ENCODE data around the gene GLIPR2. TPM values are rescaled to one million over a fixed set of nuclear protein-coding genes. Genes with fewer than 3 reads are reported as not detected.

The GLIPR2 gene
- total RNA-seq, 1 donor from 2014 or later, result 54.4 TPM

DNA sequence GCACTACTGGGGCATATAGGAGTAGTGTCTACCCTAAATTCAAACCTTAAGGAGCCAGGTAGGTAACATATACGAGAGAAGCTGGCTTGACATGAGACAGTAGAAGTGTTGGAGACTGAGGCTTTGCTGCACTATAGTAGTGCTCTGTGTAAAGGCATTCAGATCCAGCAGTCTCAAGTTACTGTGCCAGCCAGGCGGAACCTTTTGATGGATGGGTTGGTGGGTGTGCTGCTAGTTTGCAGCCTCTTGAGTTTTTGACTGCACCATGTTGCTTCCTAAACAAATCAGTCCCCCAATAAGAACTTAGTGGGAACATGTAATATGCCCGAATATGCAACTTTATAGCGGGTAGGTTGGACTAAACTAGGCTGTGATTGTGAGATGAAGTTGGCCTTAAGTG, 55.7 kb downstream of the GLIPR2 start:
- Histone ChIP-seq H3K4me1 (peaks cover 4 to 31% of the 10 kb centered on the region in 2 donors), H3K27me3 (no peaks in the 10 kb centered on the region), H3K9me3 (no peaks in the 10 kb centered on the region), H3K4me3 (peak overlapping the region; percentile 86 to 99), H3K36me3 (peaks cover 0 to 3% of the 10 kb centered on the region in 2 donors), H3K27ac (no peak overlapping the region)
- no peak for DNase-seq (ENCODE audit: low spot score in 2 of 2)
- TF ChIP-seq, protein P1, sequence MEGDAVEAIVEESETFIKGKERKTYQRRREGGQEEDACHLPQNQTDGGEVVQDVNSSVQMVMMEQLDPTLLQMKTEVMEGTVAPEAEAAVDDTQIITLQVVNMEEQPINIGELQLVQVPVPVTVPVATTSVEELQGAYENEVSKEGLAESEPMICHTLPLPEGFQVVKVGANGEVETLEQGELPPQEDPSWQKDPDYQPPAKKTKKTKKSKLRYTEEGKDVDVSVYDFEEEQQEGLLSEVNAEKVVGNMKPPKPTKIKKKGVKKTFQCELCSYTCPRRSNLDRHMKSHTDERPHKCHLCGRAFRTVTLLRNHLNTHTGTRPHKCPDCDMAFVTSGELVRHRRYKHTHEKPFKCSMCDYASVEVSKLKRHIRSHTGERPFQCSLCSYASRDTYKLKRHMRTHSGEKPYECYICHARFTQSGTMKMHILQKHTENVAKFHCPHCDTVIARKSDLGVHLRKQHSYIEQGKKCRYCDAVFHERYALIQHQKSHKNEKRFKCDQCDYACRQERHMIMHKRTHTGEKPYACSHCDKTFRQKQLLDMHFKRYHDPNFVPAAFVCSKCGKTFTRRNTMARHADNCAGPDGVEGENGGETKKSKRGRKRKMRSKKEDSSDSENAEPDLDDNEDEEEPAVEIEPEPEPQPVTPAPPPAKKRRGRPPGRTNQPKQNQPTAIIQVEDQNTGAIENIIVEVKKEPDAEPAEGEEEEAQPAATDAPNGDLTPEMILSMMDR (IDR thresholded peaks at IDR 0.05), result no peak
- intact Hi-C loops (cut with DNase I), result loop anchor here (10.0 kb wide), 1 partner anchor 133 kb away; no protein-coding TSS in a partner anchor

DNA sequence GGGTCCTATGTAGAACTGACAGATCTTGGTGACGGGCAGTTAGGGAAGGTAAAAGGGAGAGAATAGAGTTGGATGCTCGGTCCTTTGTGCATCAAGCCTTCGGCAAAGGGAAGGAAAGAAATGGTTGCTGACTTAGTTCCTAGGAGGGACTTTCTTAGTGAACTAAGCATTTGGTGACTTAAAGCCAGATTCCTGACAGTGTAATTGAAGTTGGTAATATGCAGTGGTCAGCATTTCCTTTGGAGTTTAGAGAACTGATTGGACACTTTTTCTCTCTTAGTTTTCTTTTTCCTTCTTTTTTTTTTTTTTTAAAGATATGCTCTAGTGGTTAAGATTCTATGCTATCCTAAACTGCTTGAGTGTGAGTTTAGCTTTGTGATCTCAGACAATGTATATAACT, 56.5 kb downstream of the GLIPR2 start:
- no peak overlapping the region for H3K27ac ChIP-seq
- intact Hi-C loops (cut with DNase I), result loop anchor here (10.0 kb wide), 1 partner anchor 132 kb away; no protein-coding TSS in a partner anchor

DNA sequence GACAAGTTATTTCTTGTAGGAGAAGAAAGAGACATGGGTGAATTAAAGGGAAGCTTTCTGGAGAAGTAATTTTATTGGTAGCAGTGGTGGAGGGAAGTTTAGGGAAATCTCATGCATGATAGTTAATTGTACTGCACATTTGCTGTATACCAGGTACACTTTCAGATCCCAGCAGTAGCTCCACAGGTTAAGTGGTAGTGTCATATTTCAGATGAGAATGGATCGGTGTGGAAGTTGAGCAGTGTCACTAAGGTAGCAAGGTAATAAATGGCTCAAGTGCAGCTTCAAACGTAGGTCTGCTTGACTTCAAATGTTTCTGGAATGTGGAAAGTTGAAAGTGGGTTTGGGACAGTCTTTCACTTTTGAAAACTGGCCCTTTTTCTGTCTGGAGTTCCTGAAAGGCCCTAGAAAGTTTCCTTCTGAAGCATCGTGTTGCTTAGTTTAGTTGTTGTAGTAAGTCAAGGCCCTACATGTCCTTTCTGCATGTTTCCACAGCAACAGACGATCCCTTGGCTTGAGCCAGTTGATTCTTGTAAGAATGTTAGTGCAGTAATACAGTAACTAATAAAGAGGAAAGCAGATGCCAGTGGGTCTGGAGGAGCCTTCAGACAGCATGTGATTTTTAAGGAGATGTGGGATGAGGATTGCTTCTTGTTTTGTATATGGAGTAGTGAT, 57.9 kb downstream of the GLIPR2 start:
- no peak for DNase-seq (ENCODE audit: low spot score in 2 of 2)
- Histone ChIP-seq H3K27me3 (no peaks in the 10 kb centered on the region), H3K36me3 (peaks cover 20 to 24% of the 10 kb centered on the region in 2 donors), H3K9me3 (no peaks in the 10 kb centered on the region), H3K4me1 (peaks cover 4 to 31% of the 10 kb centered on the region in 2 donors), H3K4me3 (no peak overlapping the region), H3K27ac (no peak overlapping the region)
- intact Hi-C loops (cut with DNase I), result loop anchor here (10.0 kb wide), 1 partner anchor 130 kb away; no protein-coding TSS in a partner anchor
- TF ChIP-seq, protein P1 (IDR thresholded peaks at IDR 0.05), result no peak

More for the DNA sequence above, 56.5 kb downstream of the GLIPR2 start:
- no peak for DNase-seq (ENCODE audit: low spot score in 2 of 2)
- peak overlapping the region; percentile 86 to 99 for H3K4me3 ChIP-seq
- peaks cover 4 to 31% of the 10 kb centered on the region in 2 donors for H3K4me1 ChIP-seq
- TF ChIP-seq, protein P1 (IDR thresholded peaks at IDR 0.05), result no peak
- peaks cover 6 to 10% of the 10 kb centered on the region in 2 donors for H3K36me3 ChIP-seq
- no peaks in the 10 kb centered on the region for H3K9me3 ChIP-seq
- no peaks in the 10 kb centered on the region for H3K27me3 ChIP-seq

DNA sequence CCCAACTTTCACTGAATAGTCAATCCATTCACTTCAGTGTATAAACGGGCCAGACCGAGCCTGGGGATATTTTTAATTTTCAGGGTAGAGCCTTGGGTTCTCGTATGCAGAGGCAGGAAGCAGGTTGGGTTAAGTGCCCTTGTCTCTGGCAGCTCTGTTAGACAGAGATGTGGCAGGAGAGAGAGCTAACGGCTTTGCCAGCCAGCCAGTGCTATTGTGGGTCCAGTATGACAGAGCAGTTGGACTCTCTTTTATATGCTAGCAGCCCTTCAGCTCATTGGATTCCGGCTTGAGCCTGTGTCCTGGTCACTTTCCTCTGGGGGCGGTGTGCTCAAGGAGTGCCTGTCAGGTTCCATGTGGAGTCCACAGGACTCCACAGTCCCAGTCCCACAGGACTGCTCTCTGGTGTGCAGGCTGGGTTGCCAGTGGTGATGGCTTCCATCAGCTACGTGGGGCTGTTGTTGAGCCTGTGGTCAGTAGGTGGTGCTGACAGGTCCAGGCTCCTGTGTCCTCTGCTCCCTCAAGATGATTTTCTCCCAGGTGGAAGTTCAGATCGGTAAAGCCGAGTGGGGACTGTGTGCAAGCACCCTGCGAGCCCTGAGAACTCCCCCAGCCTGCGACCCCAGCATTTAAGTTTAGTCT, 68.5 kb downstream of the GLIPR2 start:
- Histone ChIP-seq H3K9me3 (no peaks in the 10 kb centered on the region), H3K27ac (no peak overlapping the region), H3K36me3 (peaks cover 72 to 95% of the 10 kb centered on the region in 2 donors), H3K4me3 (no peak overlapping the region), H3K27me3 (no peaks in the 10 kb centered on the region), H3K4me1 (peaks cover 0 to 27% of the 10 kb centered on the region in 2 donors)
- intact Hi-C loops (cut with DNase I), result no loop called here
- TF ChIP-seq, protein P1 (IDR thresholded peaks at IDR 0.05), result no peak
- no peak for DNase-seq (ENCODE audit: low spot score in 2 of 2)

DNA sequence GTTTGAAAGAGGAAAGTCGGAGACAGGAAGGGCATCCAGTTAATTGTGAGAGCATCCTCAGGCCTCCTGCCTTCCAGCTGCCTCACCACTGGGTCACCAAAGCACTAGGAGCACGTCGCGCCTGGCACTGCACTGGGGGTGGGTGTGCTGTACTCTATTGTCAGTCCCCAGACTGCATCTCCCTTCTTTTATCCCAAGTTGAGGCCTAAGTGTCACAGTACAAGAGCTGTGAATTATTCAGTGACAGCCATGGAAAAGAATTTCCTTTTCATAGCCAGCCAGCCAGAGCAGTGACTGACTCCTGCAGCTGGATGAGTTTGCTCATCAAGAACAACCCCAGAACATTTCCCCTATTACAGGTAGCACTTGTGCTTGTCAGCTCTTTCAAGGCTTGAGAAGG, 70.5 kb downstream of the GLIPR2 start:
- Histone ChIP-seq H3K27me3 (no peaks in the 10 kb centered on the region), H3K36me3 (peaks cover 55 to 95% of the 10 kb centered on the region in 2 donors), H3K27ac (peak overlapping the region; percentile 62 to 69), H3K4me1 (peaks cover 0 to 32% of the 10 kb centered on the region in 2 donors), H3K9me3 (no peaks in the 10 kb centered on the region), H3K4me3 (no peak overlapping the region)
- TF ChIP-seq, protein P1 (IDR thresholded peaks at IDR 0.05), result no peak
- DNase-seq (ENCODE audit: low spot score in 2 of 2), result no peak
- intact Hi-C loops (cut with DNase I), result no loop called here
